ENCODE data around the gene FRMD5.

Gene FRMD5

GRCh38 chr15:44159492-44159891, 35.6 kb downstream of the FRMD5 start:
- no peak for DNase-seq

GRCh38 chr15:44158111-44158510, 37.0 kb downstream of the FRMD5 start:
- no peak for DNase-seq

GRCh38 chr15:44157679-44158078, 37.4 kb downstream of the FRMD5 start:
- DNase-seq, result no peak

DNA sequence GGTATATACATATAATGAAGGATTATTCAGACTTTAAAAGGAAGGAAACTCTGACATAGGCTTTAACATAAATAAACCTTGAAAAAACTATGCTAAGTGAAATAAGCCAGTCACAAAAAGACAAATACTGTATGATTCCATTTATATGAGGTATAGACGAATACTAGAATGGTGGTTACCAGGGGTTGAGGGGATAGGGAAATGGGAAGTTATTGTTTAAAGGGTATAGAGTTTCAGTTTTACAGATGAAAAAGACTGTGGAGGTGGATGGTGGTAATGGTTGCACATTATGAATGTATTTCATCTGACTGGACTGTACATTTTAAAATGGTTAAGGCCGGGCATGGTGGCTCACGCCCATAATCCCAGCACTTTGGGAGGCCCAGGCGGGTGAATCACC, 41.7 kb downstream of the FRMD5 start:
- DNase-seq, result no peak

DNA sequence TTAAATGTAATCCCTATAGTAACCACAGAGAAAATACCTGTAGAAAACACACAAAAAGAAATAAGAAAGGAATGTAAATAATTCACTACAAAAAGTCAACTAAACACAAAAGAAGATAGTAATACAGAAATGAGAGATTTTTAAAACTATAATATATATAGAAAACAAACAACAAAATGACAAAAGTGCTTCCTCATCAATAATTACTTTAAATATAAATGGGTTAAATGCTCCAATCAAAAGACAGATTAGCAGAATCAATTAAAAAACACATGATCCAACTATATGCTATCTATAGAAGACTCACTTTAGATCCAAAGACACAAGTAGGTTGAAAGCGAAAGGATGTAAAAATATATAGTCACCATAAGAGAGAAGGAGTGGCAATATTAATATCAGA, 45.8 kb downstream of the FRMD5 start:
- DNase-seq, result no peak

GRCh38 chr15:44148580-44148979, 46.5 kb downstream of the FRMD5 start:
- DNase-seq, result no peak

GRCh38 chr15:44147636-44148035, 47.4 kb downstream of the FRMD5 start:
- DNase-seq, result no peak

- no peak for DNase-seq
Measured at GRCh38 chr15:44145495-44145894, 49.6 kb downstream of the FRMD5 start.

- no peak for DNase-seq
Measured at GRCh38 chr15:44144992-44145391, 50.1 kb downstream of the FRMD5 start.

- no peak for DNase-seq
Measured at GRCh38 chr15:44144184-44144583, 50.9 kb downstream of the FRMD5 start.

DNA sequence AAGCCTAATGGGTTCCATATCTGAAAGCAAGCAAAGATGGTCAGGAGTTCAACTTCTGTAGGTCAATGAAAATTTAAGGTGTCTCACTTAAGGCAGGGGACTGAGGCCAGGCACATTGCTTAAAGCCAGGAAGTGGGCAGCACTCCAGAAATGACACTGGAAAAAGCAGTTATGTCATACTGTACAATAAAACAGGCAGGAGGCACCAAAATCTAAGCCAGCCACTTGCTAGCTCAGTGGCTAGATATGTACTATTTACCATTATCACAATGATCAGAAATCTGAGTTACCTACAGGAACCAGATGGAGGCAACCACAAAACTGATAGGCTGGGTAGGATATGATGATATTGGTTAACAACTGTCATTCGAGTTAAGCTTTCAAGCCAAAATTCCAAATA, 57.3 kb downstream of the FRMD5 start:
- DNase-seq, result no peak

DNA sequence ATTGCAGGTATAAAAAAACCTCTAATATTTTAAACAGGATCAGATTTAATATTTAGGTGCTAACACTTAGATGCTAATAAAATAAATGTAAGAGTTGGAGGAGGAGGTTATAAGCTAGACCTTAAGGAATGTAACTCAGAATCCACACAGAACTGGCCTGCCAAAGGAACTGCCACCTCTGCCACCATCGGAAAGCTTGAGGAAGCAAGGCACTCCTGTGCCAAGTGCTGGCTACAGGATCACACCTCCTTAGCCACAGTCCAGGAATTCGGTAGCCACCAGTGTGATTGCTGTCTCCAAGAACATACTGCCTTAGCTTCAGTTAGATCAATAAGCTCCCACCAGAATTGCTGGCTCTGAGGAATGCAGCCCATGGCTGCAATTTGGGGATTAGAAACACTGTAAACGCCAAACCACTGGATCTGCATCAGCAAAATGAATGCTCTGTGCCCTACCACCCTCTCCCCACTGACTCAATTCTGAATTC, 58.0 kb downstream of the FRMD5 start:
- no peak for DNase-seq

- no peak for DNase-seq
Measured at GRCh38 chr15:44132057-44132456, 63.0 kb downstream of the FRMD5 start.

- DNase-seq, result no peak
Measured at GRCh38 chr15:44130778-44131177, 64.3 kb downstream of the FRMD5 start.

- DNase-seq, result no peak
Measured at GRCh38 chr15:44129911-44130310, 65.2 kb downstream of the FRMD5 start.

GRCh38 chr15:44128443-44128842, 66.6 kb downstream of the FRMD5 start:
- no peak for DNase-seq

DNA sequence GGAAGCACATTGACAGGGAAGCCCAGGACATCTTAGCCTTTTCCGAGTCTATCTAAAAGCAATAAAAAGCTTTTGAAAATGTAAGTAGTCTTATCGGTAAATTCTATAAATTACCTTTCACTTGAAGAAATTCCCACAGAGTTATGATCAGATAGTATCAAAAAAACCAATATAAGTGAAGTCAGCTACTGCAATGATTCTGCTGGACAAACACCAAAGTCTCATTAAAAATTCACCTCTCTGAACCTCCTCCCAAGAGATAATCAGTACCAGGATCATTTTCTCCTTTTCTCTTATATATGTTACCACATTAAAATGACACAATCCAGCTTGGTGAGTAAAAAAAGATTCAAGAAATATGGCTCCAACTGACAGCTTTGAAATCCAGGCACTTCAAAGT, 69.2 kb downstream of the FRMD5 start:
- DNase-seq, result no peak

GRCh38 chr15:44102675-44103254, 92.3 kb downstream of the FRMD5 start:
- DNase-seq, result no peak

DNA sequence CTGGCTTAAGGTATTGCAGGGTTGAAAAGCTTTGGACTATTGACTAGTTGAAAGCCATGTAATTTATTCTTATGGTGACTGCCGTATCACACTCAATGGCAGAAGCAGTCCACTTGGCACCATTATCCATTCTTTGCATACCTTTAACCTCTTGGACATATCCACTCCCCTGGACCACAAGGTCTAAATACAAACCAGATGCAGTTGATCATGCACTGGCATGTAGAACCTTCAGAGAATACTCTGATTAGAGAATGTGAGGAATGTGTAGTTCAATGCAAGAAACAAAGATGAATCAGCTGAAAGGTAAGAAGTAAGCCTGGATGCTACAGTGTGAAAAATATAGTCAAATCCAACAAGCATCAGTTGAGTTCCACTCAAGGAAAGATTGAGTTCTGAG, 93.1 kb downstream of the FRMD5 start:
- DNase-seq, result no peak

DNA sequence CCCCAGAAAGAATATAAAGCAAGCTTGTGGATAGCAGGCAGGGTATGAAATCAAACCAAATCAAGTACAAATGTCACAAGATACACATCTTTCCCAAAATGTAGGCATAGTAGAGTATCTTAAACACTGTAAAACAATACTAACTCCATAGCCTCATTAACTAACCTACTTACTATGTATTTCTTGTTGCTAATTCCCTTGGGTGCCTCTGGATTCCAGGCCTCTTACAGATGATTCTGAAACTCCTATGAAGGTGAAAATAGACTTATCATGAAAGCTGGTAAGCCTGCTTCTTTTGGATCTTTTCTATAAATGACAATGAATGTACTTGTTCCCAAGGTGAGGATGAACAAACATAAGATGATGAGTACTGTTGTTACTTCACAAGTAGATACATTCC, 93.8 kb downstream of the FRMD5 start:
- DNase-seq, result no peak

- DNase-seq, result no peak
Measured at GRCh38 chr15:44099671-44100070, 95.4 kb downstream of the FRMD5 start.

DNA sequence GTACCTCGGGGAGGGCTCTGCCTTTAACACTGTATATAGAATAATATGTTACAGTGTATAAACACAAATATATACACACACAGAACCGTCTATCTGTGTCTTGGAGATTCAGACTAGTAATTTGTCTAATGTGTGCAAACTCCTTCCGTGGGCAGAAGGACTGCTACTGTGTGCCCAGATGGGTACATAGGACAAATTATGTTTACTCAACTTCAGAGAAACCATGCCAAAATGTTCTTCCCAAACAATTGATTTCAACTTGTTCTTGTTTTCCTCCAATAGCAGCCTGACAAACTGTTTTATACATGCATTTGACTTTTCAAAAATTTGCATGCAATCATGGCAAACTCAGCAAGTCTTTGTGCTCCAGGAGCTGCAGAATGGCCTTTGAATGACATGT, 97.5 kb downstream of the FRMD5 start:
- DNase-seq, result no peak

- DNase-seq, result no peak
Measured at GRCh38 chr15:44096596-44096995, 98.5 kb downstream of the FRMD5 start.

DNA sequence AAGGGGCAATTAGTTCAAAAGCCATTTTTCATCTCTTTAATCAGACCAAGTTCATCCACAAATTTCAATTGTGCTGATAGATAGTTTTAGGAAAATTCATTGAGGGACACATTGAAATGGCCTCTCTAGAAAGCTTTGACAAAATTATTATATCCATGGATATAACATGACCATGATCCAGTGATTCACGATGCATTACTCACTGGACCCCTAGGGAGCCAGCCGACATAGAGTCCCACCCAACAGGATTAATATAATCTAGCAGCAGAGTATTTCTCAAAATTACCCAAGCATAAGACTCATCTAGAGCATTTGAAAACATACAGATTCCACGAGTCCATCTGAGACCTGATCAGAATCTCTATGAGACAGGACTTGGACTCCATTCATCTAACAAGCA, 100.3 kb downstream of the FRMD5 start:
- no peak for DNase-seq

DNA sequence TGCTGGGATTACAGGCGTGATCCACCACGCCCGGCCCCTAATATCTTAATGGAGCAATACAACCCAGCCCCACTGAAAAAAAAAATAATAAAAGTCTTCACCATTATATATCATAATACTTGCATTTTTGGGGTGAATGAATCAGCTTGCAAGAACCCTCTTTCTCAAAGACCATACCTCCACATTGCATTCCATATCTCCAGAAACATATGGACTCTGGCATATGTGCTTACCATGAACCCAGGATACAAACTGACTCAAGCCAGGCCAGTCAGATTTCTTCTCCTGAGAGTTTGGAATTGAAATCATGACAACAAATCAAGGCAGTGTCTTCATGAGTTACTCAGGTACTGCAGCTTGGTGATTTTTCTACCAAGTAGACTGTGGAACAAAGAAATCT, 101.2 kb downstream of the FRMD5 start:
- no peak for DNase-seq

DNA sequence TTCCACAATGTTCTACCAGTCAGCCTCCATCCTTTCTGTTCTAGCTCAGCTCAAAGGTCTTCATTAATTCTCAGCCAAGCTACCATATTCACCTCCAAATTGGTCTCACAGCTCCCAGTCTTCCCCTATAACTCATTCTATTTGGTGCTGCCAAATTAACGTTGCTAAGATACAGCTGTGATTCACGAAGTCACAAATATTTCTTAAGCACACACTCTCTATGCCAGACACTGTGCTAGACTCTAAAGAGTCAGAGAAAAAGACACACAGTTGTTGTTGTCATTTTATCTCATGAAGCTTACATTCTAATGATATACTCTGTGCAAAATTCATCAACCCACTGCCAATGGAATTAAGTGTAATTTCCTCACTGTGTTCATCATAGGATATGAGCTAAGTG, 102.8 kb downstream of the FRMD5 start:
- no peak for DNase-seq
